ENCODE data around the gene SLC9A3.
"Not testable (repeated sequence)": the region's sequence is repeated elsewhere in the genome, so short reads cannot be mapped to it uniquely, and the experiment has no call there.

Gene SLC9A3

GRCh38 chr5:525916-526315, 1.7 kb upstream of the SLC9A3 start:
- DNase-seq (ENCODE audit: low read depth): no peak

DNA sequence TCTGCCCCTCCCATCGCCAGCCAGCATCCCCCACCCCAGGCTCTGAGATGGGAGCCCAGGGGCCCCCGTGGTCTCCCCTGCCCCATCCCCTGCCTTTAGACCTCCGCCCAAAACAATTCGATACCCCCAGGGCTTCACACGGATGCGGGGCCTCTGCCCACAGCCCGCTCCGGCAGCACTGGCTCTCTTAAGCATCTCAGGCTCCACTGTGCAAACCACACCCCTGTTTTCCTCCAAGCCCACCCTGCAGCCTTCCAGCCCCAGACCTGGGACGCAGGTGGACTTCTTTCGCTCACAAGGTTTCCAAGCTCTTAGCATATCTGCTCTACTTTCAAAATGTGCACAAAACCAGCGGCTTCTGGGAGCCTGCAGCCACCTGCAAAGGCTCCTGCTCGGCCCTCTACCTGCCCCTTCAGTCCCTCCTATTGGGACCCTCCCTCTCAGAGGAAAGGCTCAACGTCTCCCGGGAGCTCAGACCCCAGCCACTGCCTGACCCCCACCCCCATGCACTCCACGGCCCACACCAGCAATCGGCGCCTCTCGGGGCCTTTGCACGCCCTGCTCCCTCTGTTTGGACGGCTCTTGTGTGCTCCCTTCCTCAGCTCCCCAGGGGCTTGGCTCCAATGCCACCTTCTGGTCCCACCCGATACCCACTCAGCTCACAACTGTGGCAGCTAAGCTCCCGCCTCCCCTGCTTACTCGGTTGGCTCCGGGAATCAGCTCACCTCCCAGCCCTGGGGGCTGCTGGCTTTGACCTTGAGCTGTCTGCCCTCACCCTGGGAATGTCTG, 918 bp upstream of the SLC9A3 start:
- no peak for DNase-seq (ENCODE audit: low read depth)

GRCh38 chr5:523441-524222, 617 bp downstream of the SLC9A3 start:
- no peak for DNase-seq (ENCODE audit: low read depth)

- no peak for DNase-seq (ENCODE audit: low read depth)
These were observed 1.3 kb downstream of the SLC9A3 start for GRCh38 chr5:522899-523440.

DNA sequence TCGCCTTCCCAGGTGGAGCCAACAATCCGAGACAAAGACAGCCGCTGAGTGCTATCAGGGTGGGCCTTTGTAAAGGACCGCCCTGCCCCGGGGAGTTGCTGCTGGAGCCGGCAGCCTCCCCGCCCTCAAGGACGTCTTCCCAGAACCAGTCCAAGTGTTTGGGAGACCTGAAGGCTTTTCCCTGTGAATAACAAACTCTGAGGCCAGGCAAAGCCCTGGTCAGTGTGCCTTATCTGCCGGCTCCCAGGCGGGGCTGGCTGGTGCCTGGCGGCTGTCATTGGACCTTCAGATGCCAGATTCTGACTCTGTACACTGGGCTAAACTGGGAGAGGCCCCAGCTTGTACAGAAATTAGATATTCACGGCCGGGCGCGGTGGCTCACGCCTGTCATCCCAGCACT, 2.1 kb downstream of the SLC9A3 start:
- no peak for DNase-seq (ENCODE audit: low read depth)

DNA sequence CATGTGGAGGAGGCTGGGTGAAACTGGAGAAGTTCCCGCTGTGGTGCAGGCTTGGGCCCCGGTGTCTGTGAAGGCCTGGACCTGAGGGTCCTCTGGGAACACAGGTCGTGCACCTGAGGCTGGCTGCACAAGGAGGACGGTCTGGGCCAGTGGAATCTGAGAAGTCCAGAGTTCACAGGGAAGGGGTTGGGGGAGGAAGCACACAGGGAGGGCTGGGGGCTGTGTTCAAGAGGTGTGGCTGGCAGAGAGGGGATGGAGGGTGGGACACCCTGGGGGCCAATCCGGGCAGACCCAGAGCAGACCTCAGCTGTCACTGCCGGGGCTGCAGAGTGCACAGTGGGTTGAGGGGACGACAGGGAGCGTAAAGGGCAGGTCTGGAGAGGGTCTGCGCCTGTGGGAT, 2.6 kb downstream of the SLC9A3 start:
- DNase-seq (ENCODE audit: low read depth): no peak

- no peak for DNase-seq (ENCODE audit: low read depth)
These were observed 3.4 kb downstream of the SLC9A3 start for GRCh38 chr5:520850-521226.

DNA sequence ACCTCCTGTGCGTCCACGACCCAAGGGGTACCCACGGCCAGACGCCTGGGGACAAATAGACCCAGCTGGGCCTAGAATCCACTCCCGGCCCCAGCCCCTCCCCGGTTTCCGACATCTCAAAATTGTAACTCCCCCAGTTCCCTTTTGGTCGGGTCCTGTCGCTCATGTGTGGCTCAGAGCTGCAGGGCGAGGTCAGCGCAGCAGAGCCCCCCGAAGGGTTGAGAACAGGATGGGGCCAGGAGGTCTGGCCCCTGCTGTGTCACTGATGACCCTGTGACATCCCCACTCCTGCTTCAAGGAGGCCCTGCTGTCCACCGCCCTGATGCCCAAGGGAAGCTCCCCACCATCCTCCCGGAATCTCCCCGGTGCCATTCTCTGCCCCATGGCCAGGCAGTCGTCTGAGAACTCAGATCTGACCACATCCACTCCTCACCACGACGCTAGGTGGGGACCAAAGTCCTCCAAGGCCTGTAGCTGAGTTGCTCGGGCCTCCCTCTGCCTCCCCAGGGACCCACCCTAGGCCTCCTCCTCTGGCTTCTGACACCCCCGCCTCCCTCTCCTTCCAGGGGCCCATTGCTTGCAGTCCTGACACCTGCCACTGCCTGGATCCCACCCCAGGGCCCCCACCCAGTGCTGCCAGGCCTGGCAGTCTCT, 3.9 kb downstream of the SLC9A3 start:
- no peak for DNase-seq (ENCODE audit: low read depth)

DNA sequence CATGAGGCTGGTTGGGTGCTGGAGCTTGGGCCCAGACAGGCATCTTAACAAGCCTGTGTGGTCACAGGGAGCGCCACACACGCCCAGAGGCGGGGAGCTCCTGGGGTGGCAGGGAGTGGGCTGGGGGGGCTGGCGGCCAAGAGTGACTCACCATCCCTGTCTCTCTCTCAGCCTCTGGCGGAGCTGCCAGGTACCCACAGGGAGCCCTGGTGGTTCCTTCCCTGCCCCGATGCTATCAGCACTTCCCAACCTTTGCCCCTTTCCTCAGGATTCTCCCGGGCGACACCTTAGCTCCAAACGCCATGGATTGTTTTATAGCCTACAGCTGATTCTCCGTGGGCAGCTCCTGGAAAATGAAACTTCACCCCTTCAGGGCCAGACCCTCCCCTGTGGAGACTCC, 5.5 kb downstream of the SLC9A3 start:
- no peak for DNase-seq (ENCODE audit: low read depth)

DNA sequence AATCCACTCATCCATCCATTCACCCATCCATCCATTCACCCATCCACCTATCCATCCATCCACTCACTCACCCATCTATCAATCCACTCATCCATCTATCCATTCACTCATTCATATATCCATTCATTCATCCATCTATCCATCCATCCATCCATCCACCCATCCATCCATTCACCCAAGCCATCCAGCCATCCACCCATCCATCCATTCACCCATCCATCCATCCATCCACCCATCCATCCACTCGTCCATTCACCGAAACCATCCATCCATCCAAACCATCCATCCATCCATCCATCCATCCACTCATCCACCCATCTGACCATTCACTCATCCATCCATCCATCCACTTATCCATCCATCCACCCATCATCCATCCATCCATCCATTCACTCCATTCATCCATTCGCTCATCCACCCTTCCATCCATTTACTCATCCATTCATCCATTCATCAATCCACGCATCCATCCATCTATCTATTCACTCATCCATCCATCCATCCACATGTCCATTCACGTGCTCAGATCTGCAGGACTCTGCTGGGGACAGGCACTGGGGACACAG, 6.6 kb downstream of the SLC9A3 start:
- no peak for DNase-seq (ENCODE audit: low read depth)

- no peak for DNase-seq (ENCODE audit: low read depth)
These were observed 7.3 kb downstream of the SLC9A3 start for GRCh38 chr5:516980-517379.

DNA sequence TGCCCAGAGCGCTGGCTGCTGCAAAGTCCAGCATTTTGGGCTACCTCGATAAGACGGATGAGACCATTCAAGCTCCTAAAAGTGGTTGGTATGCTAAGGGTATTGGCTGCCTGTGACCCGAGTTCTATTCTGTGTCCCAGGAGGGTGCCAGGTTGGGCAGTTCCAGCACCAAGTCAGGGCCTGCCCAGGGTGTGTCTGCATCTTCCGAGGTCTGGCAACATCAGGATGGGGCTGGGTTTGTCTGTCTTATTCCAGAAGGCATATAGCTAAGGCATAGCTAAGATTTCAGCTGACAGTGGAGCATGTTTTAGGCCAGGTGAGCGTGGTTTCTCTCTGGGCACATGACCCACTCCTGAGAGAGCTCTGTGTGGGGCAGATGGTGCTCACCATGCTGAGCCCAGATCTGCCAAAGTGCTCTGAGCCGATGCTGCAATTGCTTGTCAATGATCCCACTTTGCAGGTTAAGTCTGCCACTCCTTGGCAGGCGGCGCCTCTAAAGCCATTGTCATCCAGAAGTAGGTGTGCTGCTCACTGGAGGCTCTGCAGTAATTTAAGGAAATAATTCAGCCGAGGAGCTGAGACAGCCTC, 7.8 kb downstream of the SLC9A3 start:
- DNase-seq (ENCODE audit: low read depth): no peak

DNA sequence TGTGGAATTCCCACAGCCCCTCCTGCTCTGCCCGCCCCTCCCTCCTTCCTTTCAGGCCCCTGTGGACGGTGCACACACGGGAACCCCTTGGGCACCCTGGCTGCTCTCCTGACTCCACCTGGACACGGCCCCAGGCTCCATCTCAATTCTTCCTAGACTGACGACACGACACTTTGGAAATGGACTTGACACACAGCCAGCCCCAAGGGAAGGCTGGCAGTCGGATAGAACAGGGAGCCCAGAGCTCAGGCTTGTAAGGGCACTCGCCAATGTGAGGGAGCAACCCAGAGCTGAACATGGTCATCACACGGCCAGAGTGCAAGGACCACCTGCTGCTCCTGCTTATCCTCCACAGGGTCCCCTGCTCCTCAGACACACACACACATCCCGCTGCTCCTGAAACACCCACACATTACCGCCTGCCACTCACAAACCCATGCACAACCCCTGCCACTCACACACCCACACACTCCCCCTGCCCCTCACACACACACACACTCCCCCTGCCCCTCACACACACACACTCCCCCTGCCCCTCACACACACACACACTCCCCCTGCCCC, 8.9 kb downstream of the SLC9A3 start:
- DNase-seq (ENCODE audit: low read depth): no peak

- no peak for DNase-seq (ENCODE audit: low read depth)
These were observed 9.6 kb downstream of the SLC9A3 start for GRCh38 chr5:514673-515072.

- no peak for DNase-seq (ENCODE audit: low read depth)
These were observed 10.2 kb downstream of the SLC9A3 start for GRCh38 chr5:514101-514485.

- DNase-seq (ENCODE audit: low read depth): no peak
These were observed 10.8 kb downstream of the SLC9A3 start for GRCh38 chr5:513216-514100.

DNA sequence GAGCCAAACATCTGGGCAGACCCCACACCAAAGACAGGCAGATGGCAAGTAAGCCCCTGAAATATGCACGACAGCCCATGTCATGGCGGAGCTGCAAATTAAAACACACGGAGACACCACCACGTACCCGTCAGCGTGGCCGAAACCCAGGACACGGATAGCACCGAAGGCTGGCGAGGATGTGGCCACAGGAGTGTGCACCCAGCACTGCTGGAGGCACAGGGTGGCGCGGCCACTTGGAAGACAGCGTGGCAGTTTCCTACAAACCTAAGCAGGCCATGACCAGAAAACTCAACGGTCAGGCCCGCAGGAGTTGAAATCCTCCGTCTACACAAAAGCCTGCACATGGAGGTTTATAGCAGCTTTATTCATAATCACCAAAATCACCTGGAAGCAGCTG, 12.8 kb downstream of the SLC9A3 start:
- DNase-seq (ENCODE audit: low read depth): no peak

DNA sequence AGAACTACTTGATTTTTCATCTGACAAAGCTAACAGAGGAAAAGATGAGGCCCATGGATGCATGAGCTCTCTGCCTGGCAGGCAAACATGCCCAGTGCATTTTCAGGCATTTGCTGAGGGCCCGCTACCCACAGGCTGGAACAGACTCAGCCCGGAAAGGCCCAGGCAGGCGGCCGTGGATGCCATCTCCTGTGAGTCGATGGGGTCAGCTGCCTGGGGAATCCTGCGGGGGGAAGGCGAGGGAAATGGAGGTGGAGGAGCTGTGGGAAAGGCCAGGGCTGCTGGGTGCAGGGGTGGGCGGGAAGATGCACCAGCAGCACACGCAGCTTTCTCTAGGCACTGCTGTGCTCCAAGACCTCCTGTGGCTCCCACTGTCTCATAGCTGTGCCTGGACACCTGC, 13.7 kb downstream of the SLC9A3 start:
- no peak for DNase-seq (ENCODE audit: low read depth)

GRCh38 chr5:509611-510185, 14.6 kb downstream of the SLC9A3 start:
- DNase-seq (ENCODE audit: low read depth): no peak

GRCh38 chr5:507986-508575, 16.2 kb downstream of the SLC9A3 start:
- DNase-seq (ENCODE audit: low read depth): not testable (repeated sequence)

Measured in activated T-cell treated with anti-CD3 and anti-CD28 coated beads for 48 hours (primary cell).